ENCODE results near the gene KLF13. TPM values are rescaled to one million over a fixed set of nuclear protein-coding genes. Genes with fewer than 3 reads are reported as not detected.

The KLF13 gene
- total RNA-seq, 2 donors from 2014 or later, result 68.9 to 92.3 TPM

GRCh38 chr15:31358163-31358562 is 31.5 kb downstream of the KLF13 start:
- intact Hi-C loops (cut with DNase I), result no loop called here
- Histone ChIP-seq H3K4me1 (peaks cover 57% of the 10 kb centered on the region), H3K9ac (ENCODE audit: low read depth in 2 of 2, low read length in 2 of 2) (peak overlapping the region in 1 of 2 donors; percentile 41), H3K27me3 (no peaks in the 10 kb centered on the region), H3K27ac (no peak overlapping the region), H3K4me3 (no peak overlapping the region), H3K36me3 (no peaks in the 10 kb centered on the region), H3K9me3 (no peaks in the 10 kb centered on the region)
- DNase-seq, result no peak
- no peak for TF ChIP-seq CTCF (IDR thresholded peaks at IDR 0.05)

GRCh38 chr15:31358957-31359701 is 32.5 kb downstream of the KLF13 start:
- Histone ChIP-seq H3K27me3 (no peaks in the 10 kb centered on the region), H3K27ac (peak overlapping the region; percentile 94), H3K9ac (ENCODE audit: low read depth in 2 of 2, low read length in 2 of 2) (peak overlapping the region in 1 of 2 donors; percentile 90), H3K4me1 (peaks cover 50% of the 10 kb centered on the region), H3K36me3 (no peaks in the 10 kb centered on the region), H3K9me3 (no peaks in the 10 kb centered on the region), H3K4me3 (no peak overlapping the region)
- intact Hi-C loops (cut with DNase I), result no loop called here
- no peak for DNase-seq
- TF ChIP-seq CTCF (IDR thresholded peaks at IDR 0.05), result no peak

- peak; percentile 72 for DNase-seq
- H3K27me3 ChIP-seq, result no peaks in the 10 kb centered on the region
- H3K9ac ChIP-seq (ENCODE audit: low read depth in 2 of 2, low read length in 2 of 2), result peak overlapping the region; percentile 48 to 90
- peak overlapping the region; percentile 94 for H3K27ac ChIP-seq
- H3K4me1 ChIP-seq, result peaks cover 55% of the 10 kb centered on the region
- intact Hi-C loops (cut with DNase I), result loop anchor here (10.0 kb wide), 1 partner anchor 145 kb away; no protein-coding TSS in a partner anchor
- TF ChIP-seq CTCF (IDR thresholded peaks at IDR 0.05), result no peak
- H3K36me3 ChIP-seq, result no peaks in the 10 kb centered on the region
- no peak overlapping the region for H3K4me3 ChIP-seq
- no peaks in the 10 kb centered on the region for H3K9me3 ChIP-seq
Observed at GRCh38 chr15:31359702-31360111, 33.1 kb downstream of the KLF13 start.

GRCh38 chr15:31360158-31360561 is 33.5 kb downstream of the KLF13 start:
- H3K9ac ChIP-seq (ENCODE audit: low read depth in 2 of 2, low read length in 2 of 2), result peak overlapping the region; percentile 48 to 90
- H3K27ac ChIP-seq, result peak overlapping the region; percentile 94
- intact Hi-C loops (cut with DNase I), result loop anchor here (10.0 kb wide), 1 partner anchor 145 kb away; no protein-coding TSS in a partner anchor
- no peak for TF ChIP-seq CTCF (IDR thresholded peaks at IDR 0.05)
- H3K4me1 ChIP-seq, result peaks cover 59% of the 10 kb centered on the region
- no peaks in the 10 kb centered on the region for H3K36me3 ChIP-seq
- H3K27me3 ChIP-seq, result no peaks in the 10 kb centered on the region
- no peaks in the 10 kb centered on the region for H3K9me3 ChIP-seq
- no peak for DNase-seq
- no peak overlapping the region for H3K4me3 ChIP-seq

GRCh38 chr15:31360843-31361763 is 34.5 kb downstream of the KLF13 start:
- Histone ChIP-seq H3K9me3 (no peaks in the 10 kb centered on the region), H3K27me3 (no peaks in the 10 kb centered on the region), H3K4me1 (peaks cover 68% of the 10 kb centered on the region), H3K27ac (peak overlapping the region; percentile 94), H3K36me3 (no peaks in the 10 kb centered on the region), H3K4me3 (peak overlapping the region; percentile 1), H3K9ac (ENCODE audit: low read depth in 2 of 2, low read length in 2 of 2) (peak overlapping the region; percentile 77 to 90)
- DNase-seq, result peak; percentile 77
- no peak for TF ChIP-seq CTCF (IDR thresholded peaks at IDR 0.05)
- intact Hi-C loops (cut with DNase I), result loop anchor here (10.0 kb wide), 1 partner anchor 146 kb away; no protein-coding TSS in a partner anchor
